GM18508 (cell line): ENCODE measurements around the gene NKAIN4.

Experiments
- ATAC-seq: cut with Tn5 transposase; IDR thresholded peaks from one replicate; pipeline ENCODE4 v1.9.1; 2021; ENCODE audit warnings: moderate number of reproducible peaks; ENCODE audit not compliant: insufficient read depth, unreplicated experiment

Gene NKAIN4

DNA sequence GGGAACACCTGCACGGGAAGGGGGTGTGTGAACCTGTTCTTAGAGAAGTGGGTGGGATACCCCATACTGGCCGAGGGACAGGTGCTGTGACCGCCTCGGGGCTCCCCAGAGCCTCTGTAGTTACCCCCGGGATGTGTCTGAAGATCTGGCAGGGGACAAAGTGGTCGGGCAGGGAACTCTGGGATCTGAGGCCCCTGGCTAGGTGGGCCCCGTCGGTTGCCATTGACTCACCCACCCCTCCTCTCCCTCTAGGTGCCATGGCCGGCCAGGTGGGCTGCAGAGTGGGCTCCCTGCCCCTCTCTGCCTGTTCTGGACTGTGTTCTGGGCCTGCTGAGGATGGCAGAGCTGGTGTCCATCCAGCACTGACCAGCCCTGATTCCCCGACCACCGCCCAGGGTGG lies 14.3 kb downstream of the NKAIN4 start:
- no peak for ATAC-seq

DNA sequence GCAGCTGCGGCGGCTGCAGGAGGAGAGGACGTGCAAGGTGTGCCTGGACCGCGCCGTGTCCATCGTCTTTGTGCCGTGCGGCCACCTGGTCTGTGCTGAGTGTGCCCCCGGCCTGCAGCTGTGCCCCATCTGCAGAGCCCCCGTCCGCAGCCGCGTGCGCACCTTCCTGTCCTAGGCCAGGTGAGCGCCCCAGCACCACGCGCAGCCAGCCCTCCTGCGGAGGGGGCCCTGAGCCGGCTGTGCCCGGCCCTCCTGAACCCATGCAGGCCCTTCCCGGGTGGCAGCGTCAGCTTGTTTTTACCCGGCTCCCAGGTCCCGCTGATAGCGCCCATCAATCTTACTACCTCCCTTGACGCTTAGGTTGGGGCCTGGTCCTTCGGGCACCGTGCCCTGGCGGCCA lies 14.8 kb downstream of the NKAIN4 start:
- ATAC-seq: no peak

DNA sequence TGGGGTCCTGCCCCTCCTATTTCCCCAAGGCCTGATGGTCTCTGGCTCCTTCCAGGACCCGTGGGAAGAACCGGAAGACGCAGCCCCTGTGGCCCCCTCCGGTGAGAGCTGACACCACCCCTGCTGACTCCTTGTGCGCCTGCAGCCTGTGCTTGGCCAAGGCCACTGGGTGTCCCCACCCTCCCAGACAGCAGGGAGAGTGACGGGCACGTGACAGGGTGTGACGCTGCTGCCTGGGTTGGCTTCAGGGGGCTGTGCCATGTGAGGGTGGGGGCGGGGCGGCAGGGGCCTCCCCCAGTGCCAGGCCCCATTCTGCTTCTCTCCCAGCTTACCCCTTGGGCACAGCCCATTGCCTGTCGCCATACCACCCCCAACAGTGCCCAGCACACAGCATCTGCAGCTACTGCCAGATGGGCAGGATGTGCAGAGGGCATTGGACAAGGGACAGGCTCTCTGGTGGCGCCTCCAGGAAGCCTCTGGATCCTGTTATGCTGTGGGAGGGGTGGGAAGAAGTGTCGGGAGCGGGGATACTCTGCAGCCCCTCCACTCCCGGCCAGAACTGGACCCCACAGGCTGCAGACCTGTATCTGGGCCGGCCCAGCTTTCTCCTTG lies 15.6 kb downstream of the NKAIN4 start:
- no peak for ATAC-seq

DNA sequence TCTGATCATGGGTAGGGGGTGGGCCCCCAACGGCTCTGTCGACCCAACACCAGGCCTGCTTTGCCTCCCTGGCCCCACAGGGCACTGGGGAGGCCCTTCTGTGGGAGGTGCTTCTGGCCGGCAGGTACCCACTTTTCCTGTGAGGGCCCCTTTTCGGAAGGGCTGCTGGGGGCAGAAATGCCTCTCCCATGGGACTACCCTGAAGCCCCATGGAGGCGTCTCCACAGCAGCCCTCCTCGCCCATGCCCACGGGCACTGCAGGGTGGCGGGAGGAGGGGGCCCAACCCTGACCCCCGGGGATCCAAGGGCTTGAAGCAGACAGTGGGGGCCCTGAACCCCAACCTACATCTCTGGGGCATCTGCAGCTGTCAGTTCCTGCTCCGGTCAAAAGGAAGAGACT lies 16.2 kb downstream of the NKAIN4 start:
- no peak for ATAC-seq

DNA sequence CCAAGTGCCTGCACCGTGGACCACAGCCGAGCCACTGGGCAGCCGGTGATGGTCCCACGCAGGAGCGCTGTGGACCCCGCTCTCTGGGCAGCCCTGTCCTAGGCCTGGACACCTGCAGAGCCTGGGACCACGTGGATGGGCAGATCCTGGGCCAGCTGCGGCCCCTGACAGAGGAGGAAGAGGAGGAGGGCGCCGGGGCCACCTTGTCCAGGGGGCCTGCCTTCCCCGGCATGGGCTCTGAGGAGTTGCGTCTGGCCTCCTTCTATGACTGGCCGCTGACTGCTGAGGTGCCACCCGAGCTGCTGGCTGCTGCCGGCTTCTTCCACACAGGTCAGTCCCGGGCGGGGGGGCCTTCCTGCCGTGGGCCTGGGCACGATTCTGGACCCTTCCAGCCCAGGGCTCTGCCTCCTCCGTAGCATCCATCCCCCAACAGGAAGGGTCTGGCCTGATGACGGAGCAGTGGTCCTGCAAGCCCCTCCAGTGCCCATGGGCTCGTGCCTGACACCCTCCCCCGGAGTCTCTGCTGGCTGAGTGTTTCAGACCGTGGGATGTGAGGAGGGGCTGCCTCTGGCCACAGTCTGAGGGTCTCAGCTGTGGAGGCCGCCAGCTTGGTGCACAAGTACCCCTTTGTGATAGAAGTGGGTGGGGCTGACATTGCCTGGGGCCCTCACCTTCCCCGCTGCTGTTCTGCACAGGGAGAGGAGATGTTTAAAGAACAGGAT lies 18.0 kb downstream of the NKAIN4 start:
- ATAC-seq: no peak

DNA sequence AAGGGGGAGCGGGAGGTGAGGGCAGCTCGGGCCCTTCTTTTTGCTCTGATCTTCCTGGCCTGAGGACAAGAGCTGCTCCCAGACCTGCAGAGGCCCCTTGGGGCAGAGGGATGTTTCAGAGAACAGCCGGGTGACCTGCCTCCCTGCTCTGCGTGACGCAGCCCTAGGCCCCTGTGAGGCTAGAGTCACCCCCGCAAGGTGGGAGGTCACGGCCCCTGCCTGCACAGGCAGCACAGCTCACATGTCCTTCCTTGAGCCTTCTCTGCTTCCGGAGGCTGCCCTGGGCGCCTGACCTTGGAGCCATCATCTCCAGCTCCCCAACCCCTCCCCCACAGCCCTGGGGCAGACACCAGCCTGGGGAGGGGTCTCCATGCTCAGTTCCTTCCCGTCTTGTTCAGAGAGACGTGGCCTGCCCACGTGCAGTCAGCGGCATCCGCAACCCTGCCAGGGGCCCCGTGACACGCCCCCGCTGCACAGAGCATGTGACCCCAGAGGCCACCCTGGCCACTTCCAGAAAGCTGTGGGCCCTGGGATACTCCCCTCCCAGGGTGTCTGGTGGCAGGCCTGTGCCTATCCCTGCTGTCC lies 18.8 kb downstream of the NKAIN4 start, which contains the start of gene BIRC7:
Gene BIRC7, plus strand, starts transcription at position 507 of the 585 bp plus-strand sequence. CDS start 192 bp downstream, outside the sequence.
- ATAC-seq: no peak

DNA sequence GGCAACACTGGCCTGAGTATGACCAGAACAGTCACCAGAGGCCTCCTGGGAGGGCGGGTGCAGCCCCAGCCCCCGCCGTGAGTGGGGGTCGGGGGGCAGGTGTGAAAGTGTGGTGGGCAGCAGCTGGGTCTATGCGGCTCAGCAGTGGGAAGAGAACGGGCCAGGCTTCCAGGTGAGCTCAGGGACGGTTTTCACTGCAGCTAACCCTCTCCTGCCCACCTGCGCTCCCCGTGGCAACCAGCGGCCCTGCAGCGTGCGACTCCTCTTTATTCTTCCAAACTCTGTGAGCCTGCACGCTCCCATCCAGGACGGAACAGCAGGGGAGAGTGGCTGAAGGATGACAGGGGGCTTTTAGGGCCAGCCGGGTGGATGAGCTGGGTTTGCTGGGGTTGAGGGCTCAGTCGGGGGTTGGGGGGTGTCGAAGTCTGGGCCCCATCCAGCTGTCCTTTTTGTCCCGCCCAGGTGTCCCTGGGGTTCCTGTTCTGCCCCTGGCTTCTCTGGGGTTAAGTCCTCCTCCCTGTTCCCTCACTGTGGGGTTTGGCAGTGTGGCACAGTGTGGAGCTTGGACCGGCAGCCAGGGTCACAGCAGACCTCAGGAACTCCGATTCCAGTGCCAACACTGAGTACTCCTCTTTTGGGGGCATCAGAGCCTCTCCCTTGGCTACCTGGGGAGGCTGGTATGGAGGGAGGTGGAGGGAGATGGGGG lies 19.4 kb downstream of the NKAIN4 start:
- no peak for ATAC-seq

DNA sequence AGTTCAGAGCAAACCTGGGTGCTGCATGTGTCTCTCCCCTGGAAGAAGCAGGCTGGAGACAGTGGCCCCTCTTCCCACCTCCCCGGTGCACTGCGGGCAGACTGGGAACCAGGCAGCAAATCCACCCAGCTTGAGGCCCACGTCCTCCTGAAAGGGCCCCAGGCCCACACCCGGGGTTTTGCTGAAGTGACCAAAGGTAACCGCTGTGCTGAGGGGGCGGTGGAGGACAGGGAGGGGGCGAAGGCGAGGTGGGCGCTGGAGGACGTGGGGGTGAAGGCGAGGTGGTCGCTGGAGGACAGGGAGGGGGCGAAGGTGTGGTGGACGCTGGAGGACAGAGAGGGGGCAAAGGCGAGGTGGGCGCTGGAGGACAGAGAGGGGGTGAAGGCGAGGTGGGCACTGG lies 20.3 kb downstream of the NKAIN4 start:
- no peak for ATAC-seq

DNA sequence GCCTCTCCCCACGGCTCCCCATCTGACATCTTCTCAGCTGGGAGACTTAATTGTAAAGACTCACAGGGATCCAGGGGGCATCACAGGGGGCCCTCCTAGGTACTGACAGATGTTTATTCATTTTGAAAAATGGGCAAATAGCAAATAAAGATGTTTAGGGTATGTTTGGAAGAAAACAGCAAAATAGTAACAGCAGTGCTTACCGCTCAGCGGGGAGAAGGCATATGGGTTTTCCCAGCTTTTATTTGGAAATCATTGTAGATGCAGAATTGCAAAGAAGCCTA lies 21.3 kb downstream of the NKAIN4 start:
- ATAC-seq: no peak

DNA sequence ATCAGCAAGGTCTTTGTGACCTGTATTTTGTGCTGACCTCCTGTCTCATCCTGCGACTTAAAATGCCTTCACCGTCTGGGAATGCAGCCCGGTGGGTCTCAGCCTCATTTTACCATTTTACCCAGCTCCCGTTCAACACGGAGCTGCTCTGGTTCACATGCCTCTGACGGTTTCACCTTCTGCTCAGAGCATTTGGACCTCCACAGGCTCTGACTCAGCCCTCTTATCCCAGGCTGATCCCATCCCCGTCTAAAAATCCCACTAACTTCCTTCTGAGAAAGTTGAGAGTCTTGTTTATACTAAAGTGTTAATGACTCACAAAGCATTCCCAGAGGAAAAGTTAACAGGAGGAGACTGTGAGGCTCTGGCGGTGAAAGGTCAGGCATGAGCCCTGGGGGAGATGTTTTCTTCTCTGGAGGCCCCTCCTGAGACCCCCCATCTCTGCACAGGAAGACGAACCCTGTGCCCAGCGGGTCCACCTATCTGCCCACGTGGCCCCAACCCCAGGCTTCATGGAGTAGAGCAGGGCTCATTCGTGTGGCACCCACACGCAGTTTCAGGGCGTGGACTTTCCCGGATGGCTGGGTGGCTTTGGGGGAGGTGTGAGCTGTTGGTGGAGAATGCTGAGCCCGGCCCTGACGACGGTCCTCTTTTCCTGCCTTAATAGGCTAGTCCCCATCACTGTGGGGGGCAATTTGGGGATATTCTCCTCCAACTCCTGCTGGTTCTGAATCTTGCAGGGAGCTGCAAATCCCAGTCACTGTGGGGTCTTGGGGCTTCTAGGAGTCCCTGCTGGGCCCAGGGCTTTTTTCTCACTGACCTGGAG lies 21.8 kb downstream of the NKAIN4 start:
- ATAC-seq: no peak

DNA sequence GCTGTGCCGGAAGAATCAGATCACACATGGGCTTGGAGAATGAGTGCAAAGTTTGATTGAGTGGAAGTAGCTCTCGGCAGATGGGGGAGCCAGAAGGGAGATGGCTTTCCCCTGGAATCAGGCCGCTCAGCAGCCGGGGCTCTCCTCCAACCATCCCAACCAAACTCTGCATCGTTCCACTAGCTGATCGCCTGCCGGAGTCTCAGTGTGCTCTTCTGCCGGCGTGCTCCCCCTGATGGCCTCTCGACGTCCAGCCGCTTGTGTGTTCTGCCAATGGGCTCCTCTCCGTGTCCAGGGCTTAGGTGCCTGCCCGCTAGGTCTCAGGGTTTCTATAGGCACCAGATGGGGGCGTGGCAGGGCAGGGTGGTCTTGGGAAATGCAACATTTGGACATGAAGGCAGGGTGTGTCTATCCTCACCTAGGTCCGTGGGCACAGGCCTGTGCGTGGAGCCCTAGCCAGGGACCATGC lies 23.4 kb downstream of the NKAIN4 start:
- ATAC-seq: no peak

DNA sequence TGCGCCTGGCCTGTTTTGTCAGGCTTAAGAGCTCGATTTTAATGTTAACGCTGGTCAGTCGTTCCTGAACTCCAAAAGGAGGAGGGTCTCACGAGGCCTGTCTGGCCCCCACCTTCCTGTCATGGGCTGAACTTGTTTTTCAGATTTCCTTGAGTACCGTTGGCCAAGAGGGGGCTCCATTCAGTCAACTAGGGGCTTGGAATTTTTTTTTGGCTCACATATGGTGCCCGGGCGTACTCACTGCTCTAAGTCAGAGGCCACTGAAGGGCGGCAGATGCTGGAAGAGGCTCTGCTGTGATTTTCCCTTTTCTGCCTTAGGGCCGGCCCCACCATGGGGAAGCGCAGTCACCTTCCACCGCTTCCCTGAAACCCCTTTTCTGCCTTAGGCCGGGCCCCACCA lies 25.5 kb downstream of the NKAIN4 start:
- no peak for ATAC-seq

DNA sequence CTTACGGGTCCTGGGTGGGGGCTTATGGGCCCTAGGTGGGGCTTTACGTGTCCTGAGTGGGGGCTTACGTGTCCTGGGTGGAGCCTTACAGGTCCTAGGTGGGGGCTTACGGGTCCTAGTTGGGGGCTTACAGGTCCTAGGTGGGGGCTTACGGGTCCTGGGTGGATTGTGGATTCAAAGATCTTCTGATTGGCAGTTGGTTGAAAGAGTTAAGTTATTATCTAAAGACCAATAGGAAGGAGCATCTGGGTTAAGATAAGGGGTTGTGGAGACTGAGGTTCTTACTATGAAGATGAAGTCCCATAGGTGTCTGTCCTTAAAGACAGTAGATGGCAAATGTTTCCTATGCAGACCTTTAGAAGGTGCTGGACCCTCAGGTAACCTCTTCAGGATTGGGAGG lies 27.0 kb downstream of the NKAIN4 start:
- no peak for ATAC-seq

DNA sequence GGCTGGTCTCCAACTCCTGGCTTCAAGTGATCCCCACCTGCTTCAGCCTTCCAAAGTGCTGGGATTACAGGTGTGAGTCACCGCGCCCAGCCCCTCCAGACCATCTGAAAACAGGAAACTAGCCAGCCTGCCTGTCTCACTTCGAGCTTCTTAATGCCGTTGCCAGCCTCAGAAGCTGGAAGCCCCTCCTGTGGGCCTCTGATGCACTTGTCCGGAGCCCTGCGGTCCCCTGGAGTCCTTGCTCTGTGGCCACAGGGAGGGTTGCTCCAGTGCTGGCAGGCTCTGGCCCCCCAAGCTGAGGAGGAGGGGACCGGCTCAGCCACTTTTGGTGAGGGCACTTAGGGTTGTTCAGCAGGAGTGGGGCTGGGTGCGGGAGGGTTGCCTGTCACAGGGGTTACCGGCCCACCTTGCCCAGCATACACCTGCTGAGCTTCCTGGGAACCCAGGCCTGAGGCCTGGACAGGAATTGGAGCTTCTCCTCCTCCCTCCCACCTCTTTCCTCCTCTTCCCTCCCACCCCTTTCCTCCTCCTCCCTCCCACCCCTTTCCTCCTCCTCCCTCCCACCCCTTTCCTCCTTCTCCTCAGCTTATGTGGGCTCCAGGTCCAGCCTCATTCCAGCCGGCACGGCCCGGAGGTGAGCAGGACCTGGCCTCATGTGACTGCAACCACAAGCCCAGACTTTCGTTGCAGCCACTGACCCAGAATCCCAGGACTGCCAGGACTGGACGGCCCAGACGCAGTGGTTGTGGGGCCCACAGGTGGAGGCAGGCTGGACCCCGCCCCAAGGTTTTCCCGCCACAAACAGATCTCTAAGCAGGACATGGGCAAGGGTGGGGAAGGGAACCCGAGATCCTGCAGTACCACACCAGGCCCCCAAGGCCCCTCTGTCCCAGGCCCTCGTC lies 28.0 kb downstream of the NKAIN4 start:
- no peak for ATAC-seq

DNA sequence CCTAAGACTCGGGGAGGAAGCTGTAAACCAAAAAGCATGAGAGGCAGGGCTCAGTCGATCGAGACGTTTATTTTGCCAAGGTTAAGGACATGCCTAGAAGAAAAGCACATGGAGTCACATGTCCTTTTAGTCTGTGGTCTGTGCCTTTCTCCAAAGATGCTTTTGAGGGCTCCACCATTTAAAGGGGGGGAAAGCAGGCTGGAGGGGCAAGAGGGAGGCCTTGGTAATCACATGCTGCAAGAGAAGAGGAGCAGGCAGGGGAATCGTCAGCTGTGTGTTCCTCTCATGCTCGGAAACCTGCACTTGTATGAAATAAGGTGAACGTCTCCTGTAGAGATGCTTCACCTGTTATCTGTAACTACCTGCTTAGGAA lies 29.2 kb downstream of the NKAIN4 start:
- ATAC-seq: no peak

DNA sequence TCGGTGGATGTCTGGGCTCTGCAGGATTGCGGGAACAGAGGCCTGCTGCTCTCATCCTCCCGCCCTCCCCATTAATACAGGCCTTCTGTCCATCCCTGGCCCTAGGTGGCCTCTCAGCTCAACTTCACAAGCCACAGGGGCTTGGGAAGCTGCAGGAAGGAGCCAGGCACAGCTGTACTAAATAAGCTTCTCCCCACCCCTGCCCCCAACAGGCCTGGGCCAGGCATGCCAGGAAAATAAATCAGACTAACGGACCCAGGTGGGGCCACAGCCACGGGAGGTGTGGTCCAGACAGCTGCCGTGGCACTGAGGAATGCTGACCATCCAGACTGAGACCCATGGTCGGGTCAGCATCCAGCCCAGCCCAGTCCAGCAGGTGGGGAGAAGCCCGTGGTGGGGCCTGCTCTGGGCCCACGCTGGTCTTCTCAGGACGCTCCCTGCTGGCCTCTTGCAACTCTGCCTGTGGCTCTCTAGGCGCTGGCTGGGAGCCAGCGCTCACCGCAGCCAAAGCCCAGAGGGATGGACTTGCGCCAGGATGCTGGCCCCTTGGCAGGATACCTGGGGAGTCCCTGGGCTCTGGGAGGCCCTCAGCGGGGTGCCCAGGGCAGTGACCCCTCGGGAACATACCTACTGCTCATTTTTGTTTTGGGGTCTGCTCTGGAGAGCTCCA lies 29.7 kb downstream of the NKAIN4 start:
- ATAC-seq: no peak

DNA sequence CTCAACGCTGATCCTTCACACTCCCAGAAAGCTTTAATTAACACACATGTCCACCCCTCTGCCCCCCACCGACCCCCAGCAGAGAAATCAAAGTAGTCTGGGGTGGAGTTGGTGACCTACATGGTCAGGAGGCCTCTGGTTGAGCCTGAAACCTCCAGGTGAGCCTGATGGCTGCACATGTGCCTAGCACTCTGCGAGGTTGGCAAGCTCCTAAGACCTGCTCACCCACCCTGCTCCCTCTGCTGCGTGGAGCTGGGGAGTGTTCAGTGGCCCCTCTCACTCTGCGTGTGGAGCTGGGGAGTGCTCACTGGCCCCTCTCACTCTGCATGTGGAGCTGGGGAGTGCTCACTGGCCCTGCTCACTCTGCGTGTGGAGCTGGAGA lies 30.4 kb downstream of the NKAIN4 start:
- no peak for ATAC-seq

DNA sequence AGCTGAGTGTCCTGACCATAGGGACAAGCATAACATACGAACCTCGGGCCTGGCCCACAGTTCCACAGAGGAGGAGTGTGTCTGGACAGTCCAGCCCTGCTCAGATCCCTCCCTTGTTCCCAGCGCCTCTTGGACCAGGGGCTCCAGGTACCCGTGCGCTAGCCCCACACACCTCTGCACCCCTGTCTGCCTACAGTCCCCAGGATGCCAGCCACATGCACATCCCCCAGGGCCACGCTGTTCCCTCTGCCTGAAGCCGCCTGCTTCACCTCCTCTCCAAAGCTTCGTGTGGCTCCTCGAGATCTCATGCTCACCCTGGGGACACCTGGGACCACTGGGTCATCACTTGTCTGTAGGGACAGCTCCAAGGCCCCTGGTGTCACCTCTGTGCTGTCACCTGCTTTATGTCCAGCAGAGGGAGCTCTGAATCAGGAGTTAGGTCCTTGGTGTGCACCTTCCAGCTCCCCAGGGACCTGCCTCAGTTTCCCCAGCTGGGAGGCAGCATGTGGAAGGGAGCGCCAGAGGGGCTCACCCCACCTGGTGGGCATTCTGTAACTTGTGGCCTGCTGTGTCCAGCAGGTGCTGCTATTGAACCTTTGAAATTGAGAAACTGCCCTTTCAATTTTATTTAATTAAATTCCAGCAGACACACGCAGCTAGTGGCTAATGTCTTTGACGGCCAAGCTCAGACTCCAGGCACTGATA lies 31.0 kb downstream of the NKAIN4 start:
- no peak for ATAC-seq
